NCI-H1694 treated with DMSO at 0.1 percent for 48 hours (cell line): Measurements from ENCODE around the gene TFDP2.
"Not testable (repeated sequence)": the region's sequence is repeated elsewhere in the genome, so short reads cannot be mapped to it uniquely, and the experiment has no call there.

Experiments used
- DNase-seq: peaks from one replicate; lab custom pipeline; 2025; lab: John Stamatoyannopoulos, UW

Gene TFDP2

DNA sequence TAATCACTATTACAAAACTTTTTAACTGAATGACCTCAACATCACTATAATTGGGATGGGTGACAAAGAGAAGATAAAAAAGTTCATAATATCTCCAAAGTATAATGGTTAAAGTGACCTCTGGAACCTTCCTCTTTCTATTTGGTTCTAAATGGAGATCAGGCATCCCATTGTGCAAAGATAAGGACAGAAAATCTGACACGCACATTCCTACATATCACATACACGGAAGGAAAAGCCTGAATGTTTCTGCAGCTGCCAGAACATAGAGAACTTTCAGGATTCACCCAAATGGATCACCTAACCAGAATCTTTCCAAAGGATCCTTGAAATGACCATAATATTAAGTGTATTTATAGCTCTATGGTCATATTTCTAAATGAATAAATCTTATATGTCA lies 128.2 kb downstream of the TFDP2 start:
- no peak for DNase-seq

DNA sequence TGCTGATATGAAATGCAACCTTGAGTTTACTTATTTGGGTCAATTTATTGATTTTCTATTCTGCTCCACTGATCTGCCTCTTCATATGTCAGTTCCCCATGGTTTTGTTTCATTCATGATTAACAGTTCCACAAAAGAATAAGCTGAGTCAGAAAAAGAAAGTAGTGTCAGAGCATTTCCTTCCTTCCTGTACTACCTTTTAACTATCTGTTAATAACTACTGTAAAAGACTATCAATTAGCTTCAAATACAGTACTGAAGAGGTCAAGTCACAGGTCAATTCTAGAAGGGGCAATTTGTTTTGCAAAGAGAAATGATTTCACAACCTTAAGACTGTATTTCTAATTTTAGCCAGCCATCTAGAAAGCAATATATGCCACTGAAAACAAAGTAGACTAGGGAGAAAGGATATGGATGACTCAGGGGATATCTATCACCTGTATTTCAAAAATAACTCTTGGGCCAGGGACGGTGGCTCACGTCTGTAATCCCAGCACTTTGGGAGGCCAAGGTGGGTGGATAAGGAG lies 129.5 kb downstream of the TFDP2 start:
- DNase-seq = no peak

DNA sequence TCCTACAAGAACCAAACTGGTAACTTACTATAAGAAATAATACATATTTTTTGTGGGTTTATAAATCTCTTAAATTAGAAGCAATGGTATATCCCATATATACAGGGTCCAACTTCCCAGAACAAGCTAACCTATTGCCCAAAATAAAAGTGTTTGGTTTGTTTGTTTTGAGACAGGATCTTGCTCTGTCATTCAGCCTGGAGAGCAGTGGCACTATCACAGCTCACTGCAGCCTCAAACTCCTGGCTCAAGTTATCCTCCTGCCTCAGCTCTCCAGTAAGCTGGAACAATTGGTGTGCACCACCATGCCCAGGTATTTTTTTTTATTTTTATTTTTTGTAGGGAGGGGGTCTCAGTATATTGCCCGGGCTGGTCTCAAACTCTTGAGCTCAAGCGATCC lies 135.4 kb downstream of the TFDP2 start:
- DNase-seq = no peak

DNA sequence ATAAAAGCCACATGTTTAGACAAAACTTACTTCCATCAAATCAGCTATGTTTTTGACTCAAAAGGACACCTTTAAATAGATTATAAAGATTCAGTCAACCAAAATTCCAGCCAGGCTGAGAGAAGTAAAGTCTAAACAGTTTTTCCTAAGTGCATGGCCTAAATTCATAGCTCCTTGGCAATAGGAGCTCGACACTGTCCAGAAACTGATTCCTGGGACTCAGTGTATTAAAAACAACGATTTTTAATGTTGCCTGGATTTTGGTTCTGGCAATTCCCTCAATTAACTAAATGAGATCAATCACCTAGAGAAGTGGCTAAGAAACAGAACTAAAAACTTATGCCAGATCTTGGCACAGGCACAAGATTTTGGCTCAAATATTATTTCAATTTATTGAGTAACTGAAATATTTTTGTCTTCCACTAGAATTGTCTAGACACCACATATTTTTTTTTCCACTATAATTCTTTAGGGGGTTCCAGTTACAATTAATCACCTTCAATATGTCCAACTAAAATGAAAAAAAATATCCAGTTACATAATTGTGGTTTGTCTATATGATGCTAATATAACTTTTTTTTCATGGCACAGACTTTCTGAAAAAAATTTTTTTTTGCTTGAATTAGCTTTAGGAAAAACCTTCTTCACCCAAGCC lies 135.9 kb downstream of the TFDP2 start:
- no peak for DNase-seq

DNA sequence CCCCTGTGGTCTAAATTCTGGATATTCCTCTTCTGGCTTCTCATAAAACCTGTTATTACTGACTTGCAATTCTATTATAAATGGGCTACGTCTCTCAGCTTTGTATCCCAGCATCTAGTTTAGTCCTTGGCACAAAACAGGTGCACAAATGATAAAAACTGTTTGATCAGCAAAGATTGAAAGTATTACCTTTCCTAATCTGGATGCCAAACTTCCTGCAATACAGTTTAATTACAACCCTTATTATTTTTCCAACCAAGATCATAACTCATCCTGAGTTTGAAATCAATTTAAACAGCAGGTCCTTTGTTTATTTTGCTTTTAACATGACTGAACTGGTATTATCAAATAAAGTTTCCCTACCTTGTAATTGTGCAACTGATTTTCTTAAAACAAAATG lies 140.3 kb downstream of the TFDP2 start:
- no peak for DNase-seq

DNA sequence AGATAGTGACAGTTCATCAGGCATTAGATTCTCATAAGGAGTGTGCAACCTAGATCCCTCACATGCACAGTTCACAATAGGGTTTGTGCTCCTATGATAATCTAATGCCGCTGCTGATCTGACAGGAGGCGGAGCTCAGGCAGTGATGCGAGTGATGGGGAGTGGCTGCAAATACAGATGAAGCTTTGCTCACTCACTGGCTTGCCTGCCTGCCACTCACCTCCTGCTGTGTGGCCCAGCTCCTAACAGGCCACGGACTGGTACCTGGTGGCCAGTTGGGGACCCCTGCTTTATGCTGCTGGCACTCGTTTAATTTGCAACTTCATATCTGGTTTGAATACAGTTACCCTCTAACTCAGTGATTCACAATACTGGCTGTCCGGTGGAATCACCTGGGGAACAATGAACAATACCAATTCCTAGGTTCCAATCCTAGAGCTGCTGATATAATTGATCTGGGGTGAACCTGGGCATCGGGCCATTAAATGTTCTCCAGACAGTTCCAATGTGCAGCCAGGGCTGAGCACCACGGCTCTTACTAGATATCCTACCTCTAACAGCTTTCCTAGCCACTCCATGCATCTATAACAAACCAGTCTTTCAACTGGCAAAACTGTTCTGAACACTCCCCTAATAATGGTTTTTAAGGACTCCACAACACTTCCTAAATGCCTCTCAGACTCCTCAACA lies 141.5 kb downstream of the TFDP2 start:
- DNase-seq = no peak

DNA sequence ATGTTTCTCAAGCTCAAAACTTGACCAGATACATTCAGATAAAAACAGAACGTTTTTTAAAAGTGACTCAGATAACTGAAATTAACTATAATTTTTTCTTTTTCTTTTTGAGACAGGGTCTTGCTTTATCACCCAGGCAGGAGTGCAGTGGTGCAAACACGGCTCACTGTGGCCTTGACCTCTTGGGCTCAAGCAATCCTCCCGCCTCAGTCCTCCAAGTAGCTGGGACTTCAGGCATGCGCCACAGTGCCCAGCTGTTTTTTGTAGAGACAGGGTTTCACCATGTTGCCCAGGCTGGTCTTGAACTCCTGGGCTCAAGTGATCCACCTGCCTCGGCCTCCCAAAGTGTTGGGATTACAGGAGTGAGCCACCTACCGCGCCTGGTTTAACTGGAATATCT lies 144.4 kb downstream of the TFDP2 start:
- DNase-seq = not testable (repeated sequence)

DNA sequence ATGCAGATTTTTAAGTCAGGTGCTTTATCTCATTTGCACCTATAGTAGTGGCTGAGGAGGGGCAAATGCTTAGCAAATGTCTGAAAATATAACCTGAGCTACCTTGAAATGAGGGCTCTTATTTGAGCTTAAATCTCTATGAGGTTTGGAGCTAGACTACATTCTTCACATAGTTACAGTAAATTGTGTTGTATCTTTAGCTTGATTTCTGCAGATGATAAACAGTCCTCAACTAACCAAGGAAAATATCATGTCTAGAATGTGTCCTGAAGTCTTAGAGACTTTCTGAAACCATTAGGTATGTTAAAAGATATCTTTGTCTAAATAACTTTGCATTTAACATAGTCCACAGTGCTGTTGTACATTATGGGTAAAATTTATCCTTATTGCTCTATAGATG lies 145.3 kb downstream of the TFDP2 start:
- DNase-seq = no peak

DNA sequence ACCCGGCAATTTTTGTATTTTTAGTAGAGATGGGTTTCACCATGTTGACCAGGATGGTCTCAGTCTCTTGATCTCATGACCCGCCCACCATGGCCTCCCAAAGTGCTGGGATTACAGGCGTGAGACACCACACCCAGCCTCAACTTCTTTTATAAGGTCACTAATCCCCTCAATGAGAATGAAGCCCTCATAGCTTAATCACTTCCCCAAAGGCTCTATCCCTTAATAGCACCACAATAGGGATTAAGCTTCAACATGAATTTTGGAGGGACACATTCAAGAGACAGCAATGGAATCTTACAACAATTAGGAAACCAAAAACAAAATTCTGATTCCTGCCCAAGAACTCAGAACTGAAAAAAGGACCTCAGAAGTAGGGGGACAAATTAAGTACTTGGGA lies 146.1 kb downstream of the TFDP2 start:
- DNase-seq = no peak

DNA sequence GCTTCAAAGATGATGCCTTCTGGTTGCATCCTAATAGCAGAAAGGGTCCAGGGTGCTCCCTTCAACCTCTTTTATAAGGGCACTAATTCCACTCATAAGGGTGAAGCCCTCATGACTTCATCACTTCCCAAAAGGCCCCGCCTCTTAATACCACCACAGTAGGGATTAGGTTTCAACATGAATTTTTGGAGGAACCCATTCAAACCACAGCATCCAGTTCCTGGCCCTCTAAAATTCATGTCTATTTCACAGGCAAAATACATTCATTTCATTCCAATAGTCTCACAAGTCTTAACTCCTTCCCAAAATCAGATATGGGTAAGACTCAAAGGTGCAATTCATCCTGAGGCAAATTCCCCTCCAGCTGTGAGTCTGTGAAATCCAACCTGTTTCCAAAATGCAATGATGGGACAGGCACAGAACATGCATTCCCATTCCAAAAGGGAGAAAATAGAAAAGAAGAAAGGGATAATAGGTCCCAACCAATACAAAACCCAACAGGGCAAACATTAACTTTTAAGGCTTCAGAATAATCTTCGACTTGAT lies 148.9 kb downstream of the TFDP2 start:
- no peak for DNase-seq

DNA sequence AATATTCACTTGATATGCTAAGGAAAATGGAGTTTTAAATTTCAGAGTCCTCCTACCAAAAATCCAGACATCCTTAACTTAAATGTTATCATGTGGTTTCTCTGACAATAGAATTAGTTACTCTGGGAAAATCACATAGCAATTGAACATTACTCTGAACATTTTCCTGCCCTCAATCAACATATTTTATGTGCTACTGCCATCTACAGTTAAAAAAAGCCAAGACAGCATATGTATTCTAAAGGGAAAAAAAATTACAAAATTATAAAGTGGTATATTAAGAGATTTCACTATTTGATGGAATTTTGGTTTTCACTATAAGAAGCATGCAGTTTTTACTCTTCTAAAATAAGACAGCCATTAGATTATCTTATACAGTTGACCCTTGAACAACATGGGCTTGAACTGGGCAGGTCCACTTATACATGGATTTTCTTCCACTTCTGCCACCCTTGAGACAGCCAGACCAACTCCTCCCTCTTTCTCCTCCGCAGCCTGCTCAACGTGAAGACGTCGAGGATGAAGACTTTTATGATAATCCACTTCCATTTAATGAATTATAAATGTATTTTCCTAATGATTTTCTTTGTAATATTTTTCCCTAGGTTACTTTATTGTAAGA lies 150.6 kb downstream of the TFDP2 start:
- DNase-seq = peak; percentile 53

DNA sequence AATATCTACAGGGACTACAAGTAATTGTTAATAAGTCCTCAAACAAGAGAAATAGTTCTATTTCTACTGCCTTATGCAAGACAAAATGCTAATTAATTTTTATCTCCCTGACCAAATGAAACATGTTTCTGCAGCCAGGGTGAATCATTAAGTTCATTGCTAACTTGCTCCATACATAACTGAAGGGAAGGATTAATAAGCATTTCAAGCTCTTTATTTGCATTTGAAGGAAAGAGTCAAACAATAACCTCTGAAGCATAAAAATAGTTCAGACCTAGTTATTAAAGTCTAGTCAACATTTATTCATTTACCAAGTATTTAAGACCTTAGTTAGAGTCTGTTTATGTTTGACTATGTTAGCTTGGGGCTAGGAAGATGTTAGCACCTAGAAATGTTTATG lies 152.9 kb downstream of the TFDP2 start:
- DNase-seq = no peak

DNA sequence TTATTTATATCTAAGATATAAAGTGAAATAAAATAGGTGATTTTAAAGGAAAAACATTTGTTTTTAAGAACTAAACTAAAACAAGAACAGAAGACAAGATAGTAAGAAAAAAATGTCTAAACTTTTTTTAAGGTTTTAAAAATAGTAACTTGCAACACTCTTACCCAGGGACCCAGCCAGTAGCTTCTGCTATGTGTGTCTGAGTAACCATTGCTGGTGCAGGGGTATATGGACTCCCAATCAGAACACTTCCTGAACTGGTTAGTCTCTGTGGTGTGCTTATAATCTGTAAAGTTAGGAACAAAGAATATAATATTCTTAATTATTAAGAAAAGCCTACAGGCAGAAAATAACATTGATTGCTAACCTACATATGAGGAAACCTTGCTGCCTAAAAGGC lies 154.5 kb downstream of the TFDP2 start:
- DNase-seq = no peak

DNA sequence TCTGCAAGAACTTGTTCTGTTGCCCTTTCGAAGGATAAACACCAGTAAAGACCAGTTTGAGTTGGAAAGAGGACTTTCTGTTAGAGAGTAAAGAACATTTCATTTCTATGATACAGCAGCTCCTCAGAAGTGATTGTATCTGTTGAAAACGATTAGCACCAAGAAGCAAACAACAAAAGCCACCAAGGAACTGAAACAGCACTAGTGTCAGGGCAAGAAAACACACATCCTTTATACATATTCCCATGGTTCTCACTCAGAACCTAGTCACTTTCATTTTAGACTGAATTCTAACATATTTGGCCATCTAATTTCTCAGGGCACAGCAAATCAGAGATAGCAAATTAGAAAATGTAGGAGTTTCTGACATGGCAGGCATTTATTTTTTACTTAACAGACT lies 156.8 kb downstream of the TFDP2 start:
- no peak for DNase-seq

DNA sequence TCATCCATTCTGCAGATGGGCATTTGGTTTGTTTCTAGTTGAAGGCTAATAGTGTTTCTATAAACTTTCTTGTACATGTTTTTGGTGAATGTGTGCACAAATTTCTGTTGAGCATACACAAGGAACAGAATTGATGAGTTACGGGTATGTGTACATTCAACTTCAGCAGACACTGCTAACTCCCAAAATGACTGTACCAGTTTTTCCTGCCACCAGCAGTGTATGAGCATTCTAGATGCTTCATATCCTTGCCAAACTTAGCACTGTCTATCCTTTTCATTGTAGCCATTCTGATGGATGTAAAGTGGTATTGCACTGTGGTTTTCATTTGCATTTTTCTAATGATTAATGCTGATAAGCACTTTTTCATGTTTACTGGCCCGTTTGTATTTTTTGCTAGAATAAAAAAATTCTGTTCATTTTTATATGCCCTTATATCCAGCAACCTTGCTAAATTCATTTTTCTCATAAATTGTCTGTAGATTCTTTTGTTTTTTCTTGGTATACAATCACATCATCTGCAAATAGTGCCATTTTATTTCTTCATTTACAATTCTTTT lies 162.7 kb downstream of the TFDP2 start:
- DNase-seq = no peak

DNA sequence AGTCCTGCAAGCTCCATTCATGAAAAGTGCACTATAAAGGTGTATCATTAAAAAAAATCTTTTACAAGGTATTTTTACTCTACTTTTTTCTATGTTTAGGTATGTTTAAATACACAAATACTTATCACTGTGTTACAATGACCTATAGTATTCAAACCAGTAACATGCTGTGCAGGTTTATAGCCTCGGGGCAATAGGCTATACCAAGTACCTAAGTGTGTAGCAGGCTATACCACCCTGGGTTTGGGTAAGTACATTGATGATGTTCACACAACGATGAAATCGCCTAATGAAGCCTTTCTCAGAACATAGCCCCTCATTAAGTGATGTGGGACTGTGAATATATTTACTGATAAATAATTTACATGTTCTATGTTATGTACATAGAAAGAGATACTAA lies 168.3 kb downstream of the TFDP2 start:
- no peak for DNase-seq

DNA sequence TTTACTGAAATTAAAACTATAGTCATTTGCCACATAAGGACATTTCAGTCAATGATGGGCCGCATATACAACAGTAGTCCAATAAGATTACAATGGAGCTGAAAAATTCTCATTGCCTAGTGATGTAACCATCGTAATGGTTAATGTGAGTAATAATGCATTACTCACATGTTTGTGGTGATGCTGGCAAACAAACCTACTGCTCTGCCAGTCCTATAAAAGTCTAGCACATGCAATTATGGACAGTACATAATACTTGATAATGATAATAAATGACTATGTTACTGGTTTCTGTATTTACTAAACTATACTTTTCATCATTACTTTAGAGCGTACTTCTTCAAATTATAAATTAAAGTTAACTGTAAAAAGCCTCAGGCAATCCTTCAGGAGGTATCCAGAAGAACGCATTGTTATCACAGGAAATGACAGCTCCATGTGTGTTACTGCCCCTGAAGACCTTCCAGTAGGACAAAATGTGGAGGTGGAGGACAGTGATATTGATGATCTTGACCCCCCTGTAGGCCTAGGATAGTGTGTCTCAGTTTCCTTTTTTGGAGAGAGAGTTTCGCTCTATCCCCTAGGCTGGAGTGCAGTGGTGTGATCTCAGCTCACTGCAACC lies 170.2 kb downstream of the TFDP2 start:
- no peak for DNase-seq

DNA sequence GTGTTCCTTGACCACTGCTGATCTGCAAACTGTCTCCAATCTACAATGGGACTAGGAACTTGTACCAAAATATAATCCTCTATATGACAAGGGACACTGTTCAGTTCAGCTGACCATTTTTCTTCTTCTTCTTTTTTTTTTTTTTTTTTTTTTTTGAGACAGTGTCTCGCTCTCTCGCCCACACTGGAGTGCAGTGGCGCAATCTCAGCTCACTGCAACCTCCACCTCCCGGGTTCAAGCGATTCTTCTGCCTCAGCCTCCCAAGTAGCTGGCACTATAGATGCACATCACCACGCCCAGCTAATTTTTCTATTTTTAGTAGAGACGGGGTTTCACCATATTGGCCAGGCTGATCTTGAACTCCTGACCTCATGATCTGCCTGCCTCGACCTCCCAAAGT lies 174.6 kb downstream of the TFDP2 start:
- DNase-seq = not testable (repeated sequence)

DNA sequence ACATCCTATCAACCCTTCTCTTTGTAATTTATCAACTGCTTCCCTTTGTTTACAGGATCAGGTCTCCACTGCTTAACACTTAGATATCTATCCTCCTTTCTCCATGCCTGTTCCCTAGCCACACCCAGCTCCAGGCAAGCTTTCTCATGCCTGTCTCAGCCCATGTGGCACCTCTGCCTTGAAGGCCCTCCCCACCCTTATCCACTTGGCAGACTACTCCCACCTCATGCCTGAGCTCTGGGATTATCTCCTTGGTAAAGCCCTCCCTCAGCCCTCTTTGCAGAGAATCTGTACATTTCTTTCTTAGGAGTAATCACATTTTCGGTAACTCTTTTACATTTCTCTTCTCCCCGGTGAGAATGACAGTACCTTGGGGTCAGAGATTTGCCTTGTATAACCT lies 176.9 kb downstream of the TFDP2 start:
- DNase-seq = no peak

DNA sequence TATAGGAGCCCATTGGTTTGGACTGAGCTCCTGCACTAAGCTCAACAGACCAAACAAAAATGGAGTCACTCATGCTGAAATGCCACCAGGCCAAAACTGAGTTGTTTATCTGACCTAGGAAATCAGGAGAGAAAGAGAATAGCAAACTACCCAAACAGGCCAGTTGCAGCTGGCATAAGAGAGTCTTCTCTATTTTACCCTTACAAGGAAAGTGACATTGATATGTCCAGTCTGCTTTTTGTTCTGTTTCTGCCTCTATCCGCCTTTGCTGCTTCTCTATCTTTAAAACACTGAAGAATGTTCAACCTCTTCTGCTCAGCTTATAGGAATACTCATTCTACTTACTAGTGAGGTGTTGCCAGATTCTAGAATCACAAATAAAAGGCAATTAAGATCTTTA lies 177.8 kb downstream of the TFDP2 start:
- no peak for DNase-seq

DNA sequence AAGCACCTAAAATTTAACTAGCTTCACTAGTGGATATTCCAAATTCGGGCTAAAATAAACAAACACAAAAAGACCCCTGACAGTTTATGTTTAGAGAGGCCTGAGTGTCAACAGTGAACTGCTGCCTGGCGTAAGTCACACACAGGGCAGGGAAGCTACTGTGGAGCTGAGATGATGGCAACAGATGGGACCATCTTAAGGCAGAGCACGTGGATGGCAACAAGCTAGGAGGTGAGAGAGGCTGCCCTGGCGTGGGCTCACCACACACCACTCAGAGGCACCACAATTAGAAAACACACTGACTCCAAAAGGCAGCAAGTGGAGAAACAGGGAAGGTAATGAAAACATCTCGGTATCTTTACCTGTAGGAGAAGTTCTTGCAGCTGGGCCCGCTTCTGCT lies 179.6 kb downstream of the TFDP2 start:
- no peak for DNase-seq

DNA sequence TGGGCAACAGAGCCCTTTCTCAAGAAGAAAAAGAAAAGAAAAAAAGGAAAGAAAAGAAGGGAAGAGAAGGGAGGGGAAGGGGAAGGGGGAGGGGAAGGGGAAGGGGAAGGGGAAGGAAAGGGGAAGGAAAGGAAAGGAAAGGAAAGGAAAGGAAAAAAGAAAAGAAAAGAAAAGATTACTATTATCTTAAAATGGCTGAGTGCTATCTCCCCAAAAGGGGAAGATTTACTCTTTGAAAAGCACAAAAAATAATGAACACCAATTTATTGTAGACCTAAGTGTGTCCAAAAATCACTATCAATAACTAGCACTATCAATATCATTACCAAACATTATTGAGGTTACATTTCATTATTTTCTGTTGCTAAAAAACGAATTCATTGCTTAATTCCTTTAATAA lies 183.9 kb downstream of the TFDP2 start:
- no peak for DNase-seq
